ENCODE data around the gene SLC38A2.
"Not testable (repeated sequence)": the region's sequence is repeated elsewhere in the genome, so short reads cannot be mapped to it uniquely, and the experiment has no call there.

Gene SLC38A2

GRCh38 chr12:46359667-46360280 is 12.8 kb downstream of the SLC38A2 start:
- DNase-seq: no peak

GRCh38 chr12:46358791-46359666 is 13.5 kb downstream of the SLC38A2 start:
- DNase-seq: no peak

GRCh38 chr12:46358325-46358700 is 14.3 kb downstream of the SLC38A2 start:
- DNase-seq: no peak

GRCh38 chr12:46357438-46358324 is 14.9 kb downstream of the SLC38A2 start:
- DNase-seq: no peak

- DNase-seq: no peak
These were observed 15.7 kb downstream of the SLC38A2 start for GRCh38 chr12:46356655-46357437.

- no peak for DNase-seq
These were observed 17.8 kb downstream of the SLC38A2 start for GRCh38 chr12:46354802-46355199.

GRCh38 chr12:46354111-46354801 is 18.3 kb downstream of the SLC38A2 start:
- no peak for DNase-seq

GRCh38 chr12:46351886-46352650 is 20.5 kb downstream of the SLC38A2 start:
- no peak for DNase-seq

GRCh38 chr12:46351138-46351537 is 21.4 kb downstream of the SLC38A2 start:
- DNase-seq: no peak

- DNase-seq: no peak
These were observed 23.3 kb downstream of the SLC38A2 start for GRCh38 chr12:46349253-46349652.

GRCh38 chr12:46343118-46343852 is 29.3 kb downstream of the SLC38A2 start:
- no peak for DNase-seq

GRCh38 chr12:46342562-46343033 is 30.0 kb downstream of the SLC38A2 start:
- DNase-seq: no peak

GRCh38 chr12:46339051-46339450 is 33.5 kb downstream of the SLC38A2 start:
- no peak for DNase-seq

GRCh38 chr12:46332260-46332659 is 40.3 kb downstream of the SLC38A2 start:
- DNase-seq: no peak

- DNase-seq: not testable (repeated sequence)
These were observed 47.5 kb downstream of the SLC38A2 start for GRCh38 chr12:46325075-46325474.

GRCh38 chr12:46320731-46321130 is 51.8 kb downstream of the SLC38A2 start:
- no peak for DNase-seq

GRCh38 chr12:46318037-46318436 is 54.5 kb downstream of the SLC38A2 start:
- DNase-seq: no peak
